Activated T-cell treated with anti-CD3 and anti-CD28 coated beads for 1 hour (primary cell): ENCODE measurements around the gene ARHGEF19.
"Not testable (repeated sequence)": the region's sequence is repeated elsewhere in the genome, so short reads cannot be mapped to it uniquely, and the experiment has no call there.

Experiments used
- DNase-seq: peaks from one replicate; pipeline ENCODE4 v3.0.0-alpha.2; 2020; ENCODE audit warnings: low read depth

The ARHGEF19 gene

DNA sequence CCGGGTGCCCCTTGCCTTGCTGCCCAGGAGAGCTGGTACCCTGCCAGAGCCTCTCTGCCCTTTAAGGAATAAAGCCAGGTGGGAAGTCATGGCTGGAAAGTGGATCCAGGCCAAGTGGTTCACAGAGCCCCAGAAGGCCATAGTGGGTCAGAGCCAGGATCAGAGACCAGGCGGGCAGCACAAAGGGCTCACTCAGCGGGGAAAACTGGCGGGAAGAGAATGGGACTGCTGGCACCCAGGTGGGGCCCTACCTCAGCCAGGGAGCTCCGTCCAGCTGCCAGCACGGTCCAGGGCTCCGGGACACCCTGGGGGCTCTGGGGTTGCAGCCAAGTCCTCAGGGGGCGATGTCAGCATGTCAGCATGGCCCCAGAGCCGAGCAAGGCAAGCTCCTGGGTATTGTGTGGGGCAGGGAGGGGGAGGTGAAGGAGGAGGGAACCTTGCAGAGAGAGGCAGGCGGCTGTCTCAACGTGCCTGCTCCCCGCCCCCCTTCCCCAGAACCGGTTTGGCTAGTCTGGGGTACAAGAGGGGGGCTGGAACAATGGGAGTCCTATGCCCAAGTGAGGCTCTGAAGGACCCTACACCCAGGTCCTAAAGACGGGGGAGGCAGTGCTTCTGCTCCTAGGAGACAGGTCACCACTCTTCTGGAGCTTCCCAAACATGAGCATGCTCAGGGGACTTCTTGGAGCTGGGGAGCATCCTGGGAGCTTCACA is at the start of gene ARHGEF19:
Gene ARHGEF19 (minus strand): TSS at position 402 of the 711 bp plus-strand sequence. CDS start 3,598 bp downstream, outside the sequence.
- DNase-seq, result no peak

GRCh38 chr1:16262067-16262466 is 49.6 kb upstream of the ARHGEF19 start:
- DNase-seq, result no peak

DNA sequence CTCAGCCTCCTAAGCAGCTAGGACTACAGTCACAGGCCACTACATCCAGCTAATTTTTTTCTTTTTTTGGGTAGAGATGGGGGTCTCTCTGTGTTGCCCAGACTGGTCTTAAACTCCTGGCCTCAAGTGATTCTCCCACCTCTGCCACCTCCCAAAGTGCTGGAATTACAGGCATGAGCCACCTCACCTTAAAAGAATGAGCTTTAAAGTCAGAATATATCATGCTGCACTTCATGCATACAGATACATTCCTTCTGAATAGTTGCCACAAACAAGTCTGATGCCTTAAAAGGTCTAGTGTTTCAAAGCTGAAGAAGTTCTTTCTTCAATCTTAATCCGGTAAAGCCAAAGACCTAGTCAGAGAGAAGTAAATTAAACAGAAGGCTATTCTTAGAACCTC is 48.4 kb upstream of the ARHGEF19 start:
- no peak for DNase-seq

DNA sequence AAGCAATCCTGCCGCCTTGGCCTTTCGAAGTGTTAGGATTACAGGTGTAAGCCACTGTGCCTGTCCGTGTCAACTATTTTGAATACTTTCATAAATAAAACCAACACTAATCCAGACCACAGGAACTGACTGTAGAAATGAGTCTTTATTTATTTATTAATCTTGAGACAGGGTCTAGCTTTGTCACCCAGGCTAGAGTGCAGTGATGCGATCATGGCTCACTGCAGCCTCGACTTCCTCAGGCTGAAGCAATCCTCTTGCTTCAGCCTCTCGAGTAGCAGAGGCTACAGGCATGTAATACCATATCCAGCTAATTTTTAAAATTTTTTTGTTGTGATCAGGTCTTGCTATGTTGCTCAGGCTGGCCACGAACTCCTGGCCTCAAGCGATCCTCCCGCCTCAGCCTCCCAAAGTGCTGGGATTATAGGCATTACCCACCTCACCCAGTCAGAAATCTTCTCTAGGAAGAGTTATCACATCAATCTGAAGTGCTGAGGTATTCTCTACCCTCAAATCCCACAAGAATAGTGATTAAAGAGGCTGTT is 46.2 kb upstream of the ARHGEF19 start:
- no peak for DNase-seq

- no peak for DNase-seq
Measured at GRCh38 chr1:16257968-16258367, 45.5 kb upstream of the ARHGEF19 start.

DNA sequence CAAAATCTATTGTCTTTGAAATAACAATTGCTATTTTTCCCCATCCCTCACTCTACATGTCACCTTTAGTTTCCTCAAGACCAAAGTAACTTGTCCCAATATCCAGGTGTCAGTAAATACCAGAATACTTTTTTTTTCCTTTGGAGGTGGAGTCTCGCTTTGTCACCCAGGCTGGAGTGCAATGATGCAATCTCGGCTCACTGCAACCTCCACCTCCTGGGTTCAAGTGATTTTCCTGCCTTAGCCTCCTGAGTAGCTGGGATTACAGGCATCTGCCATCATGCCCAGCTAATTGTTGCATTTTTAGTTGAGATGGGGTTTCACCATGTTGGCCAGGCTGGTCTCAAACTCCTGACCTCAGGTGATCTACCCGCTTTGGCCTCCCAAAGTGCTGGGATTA is 45.1 kb upstream of the ARHGEF19 start:
- DNase-seq, result not testable (repeated sequence)

GRCh38 chr1:16256478-16256877 is 44.0 kb upstream of the ARHGEF19 start:
- no peak for DNase-seq

DNA sequence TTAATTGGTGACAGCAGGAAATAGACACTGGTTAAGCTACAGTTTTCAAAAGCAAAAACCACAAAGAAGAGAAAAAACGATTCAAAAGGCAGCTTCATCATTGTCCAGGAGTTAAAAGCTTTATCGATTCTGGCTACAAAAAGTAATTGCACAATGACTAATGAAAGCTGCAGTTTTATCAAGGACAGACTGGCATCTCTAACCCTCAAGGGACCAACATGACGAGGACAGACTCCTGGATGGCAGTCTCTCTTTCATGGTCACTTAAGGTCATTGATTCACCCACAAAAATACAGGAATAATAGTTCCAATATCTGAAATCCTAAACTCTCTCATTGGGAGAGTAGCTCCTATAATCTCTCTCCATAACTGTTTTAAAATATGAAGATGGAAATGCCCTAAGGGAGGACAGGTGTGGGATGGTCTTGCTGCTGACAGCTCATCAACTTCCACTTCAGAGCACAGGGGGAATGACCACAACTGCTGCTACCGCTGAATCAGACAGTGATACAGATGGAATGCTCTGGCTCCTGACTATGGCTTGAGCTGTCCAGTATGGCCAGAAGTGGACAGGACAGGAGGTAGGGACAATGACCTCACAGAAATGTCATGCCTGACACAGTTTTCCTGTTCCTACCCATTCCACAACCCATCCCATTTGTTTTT is 41.9 kb upstream of the ARHGEF19 start:
- DNase-seq, result no peak

GRCh38 chr1:16253332-16253922 is 41.0 kb upstream of the ARHGEF19 start:
- DNase-seq, result no peak

GRCh38 chr1:16252912-16253311 is 40.5 kb upstream of the ARHGEF19 start:
- no peak for DNase-seq

- DNase-seq, result no peak
Measured at GRCh38 chr1:16251381-16251780, 38.9 kb upstream of the ARHGEF19 start.

DNA sequence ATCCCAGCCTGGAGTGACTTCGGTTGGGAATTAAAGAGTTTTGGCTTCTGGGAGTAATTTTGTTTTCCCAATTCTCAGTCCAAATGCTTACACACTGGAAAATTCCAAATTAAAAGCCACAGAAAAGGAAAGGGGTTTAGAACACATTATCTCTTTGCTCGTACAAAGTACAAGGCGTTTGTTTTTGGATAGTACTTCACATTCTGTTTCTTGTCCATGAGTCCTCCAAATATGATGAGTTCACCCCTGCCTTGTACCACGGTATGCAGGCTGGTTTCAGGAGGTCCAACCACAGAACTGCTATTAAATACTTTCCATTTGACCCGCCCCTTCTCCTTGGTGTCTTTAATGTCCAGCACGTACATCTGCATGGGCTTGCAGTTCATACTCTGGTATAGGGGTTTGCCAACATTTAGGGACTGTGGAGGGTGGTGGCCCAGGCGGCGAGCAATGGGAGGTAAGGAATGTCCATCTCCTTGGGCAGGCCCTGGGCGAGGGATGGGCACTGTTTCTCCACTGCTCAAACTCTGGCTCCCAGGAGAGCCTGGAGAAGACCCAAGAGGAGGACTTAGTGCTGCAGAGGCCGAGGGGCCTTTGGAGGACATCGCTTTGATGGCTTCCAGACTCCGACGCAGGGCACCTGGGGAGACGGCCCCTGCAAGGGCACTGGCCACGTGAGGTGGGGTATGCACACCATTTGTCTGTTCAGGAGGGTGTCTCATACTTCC is 38.2 kb upstream of the ARHGEF19 start:
- DNase-seq, result no peak

GRCh38 chr1:16249596-16250241 is 37.3 kb upstream of the ARHGEF19 start:
- no peak for DNase-seq

DNA sequence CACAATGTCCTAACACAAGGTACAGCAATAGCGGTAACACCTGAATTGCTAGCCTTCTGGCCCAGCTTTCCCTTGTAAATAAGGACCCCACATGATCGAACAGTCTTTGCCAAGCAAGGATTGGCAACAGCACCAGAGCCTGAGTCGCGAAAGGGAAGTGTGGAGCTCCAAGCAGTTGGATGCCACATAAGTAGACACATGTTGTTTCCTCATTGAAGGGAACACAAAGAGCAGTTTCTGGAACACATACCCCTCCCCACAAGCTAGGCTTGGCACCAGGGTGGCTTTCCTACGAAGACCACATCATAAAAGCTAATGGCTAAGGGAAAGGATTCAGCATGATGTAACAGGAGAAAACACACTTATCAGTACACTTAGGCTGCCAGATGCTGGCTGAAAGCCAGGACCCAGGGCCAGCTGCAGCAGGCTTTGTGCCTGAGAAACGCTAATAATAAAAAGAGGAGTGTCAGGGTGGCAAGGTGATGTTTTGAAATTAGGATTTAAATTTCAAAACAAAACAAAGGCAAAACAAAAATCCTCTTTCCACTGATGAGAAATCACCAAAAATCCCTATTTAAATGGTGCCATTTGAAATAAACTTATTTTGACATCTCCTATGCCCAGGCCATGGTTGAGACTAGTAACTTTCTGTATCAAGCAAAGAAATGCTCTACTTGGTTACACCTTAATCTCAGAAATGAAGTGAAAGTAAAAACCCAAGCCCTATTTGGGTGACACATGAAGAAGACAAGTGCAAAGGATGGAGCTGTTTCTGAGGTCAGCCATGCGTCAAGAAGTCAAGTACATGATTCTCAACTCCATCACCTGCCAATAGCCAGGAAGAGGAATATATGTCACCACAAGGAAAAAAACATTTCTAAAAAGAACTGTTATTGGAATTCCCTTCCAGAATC is 36.4 kb upstream of the ARHGEF19 start:
- DNase-seq, result no peak

DNA sequence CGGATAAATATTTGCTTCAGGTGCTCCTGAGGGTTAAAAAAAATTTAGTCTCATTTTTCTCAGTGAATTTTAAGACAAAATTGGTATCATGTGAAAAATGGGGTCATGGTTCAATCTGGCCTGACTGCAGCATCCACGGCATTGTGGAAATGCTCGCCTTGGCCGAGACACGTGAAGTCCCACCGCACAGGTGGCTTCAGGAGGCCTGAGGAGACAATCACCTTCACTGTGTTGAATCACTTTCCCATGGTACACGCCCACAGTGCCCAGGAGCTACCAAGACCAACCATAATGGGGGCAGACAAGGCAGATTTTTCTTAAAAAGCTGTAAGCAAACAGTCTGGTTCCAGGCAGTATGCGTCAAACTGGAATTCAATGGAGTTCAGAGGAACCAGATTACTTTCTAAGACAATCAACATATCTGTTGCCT is 35.6 kb upstream of the ARHGEF19 start:
- DNase-seq, result no peak

GRCh38 chr1:16247441-16247840 is 35.0 kb upstream of the ARHGEF19 start:
- DNase-seq, result no peak

GRCh38 chr1:16246961-16247360 is 34.5 kb upstream of the ARHGEF19 start:
- DNase-seq, result no peak

DNA sequence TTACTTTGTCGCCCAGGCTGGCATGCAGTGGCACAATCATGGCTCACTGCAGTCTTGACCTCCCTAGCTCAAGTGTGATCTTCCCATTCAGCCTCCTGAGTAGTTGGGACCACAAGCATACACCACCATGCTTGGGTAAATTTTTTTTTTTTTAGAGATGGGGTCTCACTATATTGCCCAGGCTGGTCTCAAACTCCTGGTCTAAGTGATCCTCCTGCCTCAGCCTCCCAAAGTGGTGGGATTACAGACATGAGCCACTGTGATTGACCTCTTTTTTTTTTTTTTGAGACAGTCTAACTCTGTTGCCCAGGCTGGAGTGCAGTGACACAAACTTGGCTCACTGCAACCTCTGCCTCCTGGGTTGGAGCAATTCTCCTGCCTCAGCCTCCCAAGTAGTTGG is 33.8 kb upstream of the ARHGEF19 start:
- not testable (repeated sequence) for DNase-seq

GRCh38 chr1:16245476-16246196 is 33.2 kb upstream of the ARHGEF19 start:
- no peak for DNase-seq
